Posterior cingulate gyrus (tissue), 11 donors: ENCODE measurements around the gene LYRM4.
"Not testable (repeated sequence)": the region's sequence is repeated elsewhere in the genome, so short reads cannot be mapped to it uniquely, and the experiment has no call there.

Experiments used
- DNase-seq, 10 donors: peaks; one replicate each; pipeline versions ENCODE4 v3.0.0 to v3.0.0-alpha.2; 2020 to 2021; ENCODE audit warnings: mixed read lengths in 3 of 10
- intact Hi-C: fragments of 100-400 bp; cut with DNase I; formaldehyde crosslinking; loops from one replicate; pipeline ENCODE4 v1.15.1; 2023

Gene LYRM4

GRCh38 chr6:5066456-5067093, 194.2 kb downstream of the LYRM4 start:
- intact Hi-C loops: no loop called here
- DNase-seq: no peak

- DNase-seq: no peak
- intact Hi-C loops: no loop called here
These were observed 197.1 kb downstream of the LYRM4 start for GRCh38 chr6:5063617-5064016.

GRCh38 chr6:5061152-5061551, 199.6 kb downstream of the LYRM4 start:
- intact Hi-C loops: no loop called here

DNA sequence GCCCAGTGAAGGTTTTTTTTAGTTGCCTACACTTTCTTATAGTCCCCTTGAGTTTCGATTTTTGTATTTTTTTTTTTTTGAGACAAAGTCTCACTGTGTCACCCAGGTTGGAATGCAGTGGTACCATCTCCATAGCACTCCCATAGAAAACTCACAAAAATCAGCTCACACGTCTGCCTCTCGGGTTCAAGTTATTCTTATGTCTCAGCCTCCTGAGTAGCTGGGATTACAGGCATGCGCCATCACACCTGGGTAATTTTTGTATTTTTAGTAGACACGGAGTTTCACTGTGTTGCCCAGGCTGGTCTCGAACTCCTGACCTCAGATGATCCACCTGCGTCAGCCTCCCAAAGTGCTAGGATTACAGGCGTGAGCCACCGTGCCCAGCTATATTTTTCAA, 200.3 kb downstream of the LYRM4 start:
- DNase-seq, intact Hi-C loops: not testable (repeated sequence)

More at GRCh38 chr6:5061152-5061551, 199.6 kb downstream of the LYRM4 start:
- no peak for DNase-seq

DNA sequence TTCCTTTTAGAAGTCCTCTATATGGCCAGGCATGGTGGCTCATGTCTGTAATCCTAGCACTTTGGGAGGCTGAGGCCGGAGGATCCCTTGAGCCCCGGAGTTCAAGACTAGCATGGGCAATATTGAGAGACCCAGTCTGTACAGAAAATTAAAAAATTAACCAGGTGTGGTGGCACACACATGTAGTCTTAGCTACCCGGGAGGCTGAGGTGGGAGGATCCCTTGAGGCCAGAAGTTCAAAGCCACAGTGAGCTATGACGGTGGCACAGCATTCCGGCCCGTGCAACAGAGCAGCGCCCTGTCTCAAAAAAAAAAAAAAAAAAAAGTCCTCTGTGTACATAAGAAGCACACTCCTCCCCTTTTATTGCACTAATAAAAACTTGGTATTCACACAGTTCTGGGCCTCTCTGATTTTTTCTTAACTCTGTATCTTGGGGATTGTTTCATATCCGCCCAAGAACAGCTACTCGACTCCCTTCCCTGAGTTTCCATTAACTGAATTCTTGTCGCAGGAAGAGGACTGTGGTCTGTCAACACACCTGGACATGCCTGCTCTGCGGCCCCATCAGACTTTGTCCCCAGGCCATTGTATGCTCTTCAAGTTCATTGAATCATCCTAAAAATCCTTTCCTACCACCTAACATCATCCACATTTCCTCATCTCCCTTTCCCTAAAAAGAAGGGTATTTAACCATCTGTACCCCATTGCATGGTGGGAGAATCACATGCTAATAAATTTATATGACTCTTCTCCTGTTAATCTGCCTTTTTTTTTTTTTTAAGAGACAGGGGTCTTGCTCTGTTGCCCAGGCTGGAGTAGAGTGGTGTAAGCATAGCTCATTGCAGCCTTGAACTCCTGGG, 201.5 kb downstream of the LYRM4 start:
- intact Hi-C loops: no loop called here
- DNase-seq: no peak
